Nucleus accumbens (tissue), 56 donors: ENCODE data around the gene GPR146.

Source experiments
- DNase-seq, 56 donors: peaks; one replicate each; lab custom pipeline; 2025; lab: John Stamatoyannopoulos, UW

Gene GPR146

DNA sequence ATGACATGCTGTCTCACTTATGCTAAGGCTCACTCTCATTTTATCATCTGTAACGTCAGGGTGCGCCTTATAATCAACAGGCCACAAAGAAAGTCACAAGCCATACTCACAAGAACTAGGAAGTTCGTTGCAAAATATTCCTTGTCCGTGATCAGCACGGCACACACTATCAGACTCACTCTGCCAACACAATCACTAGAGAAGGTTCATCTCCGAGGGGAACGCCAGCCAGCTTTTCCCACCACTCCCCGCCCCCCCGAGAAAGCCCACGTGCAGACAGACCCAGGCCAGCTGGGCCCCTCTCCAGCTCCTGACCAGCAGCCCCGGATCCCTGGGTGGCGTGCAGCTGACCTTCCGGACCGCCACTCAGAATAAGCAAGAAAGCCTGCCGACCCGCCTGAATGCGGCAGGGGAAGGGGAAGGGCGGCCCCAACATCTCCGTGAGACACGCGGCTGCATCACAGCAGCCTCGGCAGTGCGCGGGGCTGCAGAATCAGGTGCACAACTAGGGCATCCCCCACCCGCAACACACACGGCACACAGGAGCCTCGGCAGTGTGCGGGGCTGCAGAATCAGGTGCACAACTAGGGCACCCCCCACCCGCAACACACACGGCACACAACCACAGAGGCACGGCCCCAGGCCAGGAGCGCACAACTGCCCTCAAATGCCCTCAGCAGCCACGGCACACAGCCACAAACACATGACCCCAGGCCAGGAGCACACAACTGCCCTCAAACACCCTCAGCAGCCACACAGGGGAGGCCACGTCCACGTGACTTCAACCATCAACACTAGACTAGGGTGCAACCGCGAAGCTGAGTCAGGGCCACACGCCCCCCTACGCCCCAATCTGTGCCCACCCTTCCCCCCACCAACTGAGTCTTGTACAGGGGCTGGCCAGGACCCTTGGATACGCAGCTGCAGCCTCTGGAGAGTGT, 2.5 kb upstream of the GPR146 start:
- no peak for DNase-seq

DNA sequence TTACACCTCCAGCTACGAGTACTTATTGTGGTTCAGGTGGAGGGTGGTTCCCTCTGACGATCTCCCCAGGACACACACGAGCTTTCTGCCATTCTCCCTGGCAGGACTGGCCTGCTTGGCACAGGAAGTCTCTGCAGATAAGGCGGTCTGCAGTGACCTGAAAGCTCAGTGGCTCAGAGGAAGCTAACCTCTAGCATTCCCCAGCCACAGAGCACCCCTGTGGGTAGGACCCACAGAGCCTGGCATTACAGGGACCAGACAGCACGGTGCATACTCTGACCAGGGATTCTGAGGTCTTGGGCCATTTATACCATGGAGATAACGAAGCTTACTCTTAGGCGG, 1.9 kb upstream of the GPR146 start:
- no peak for DNase-seq

- DNase-seq = no peak
Observed at GRCh38 chr7:1043552-1044188, 676 bp upstream of the GPR146 start.

DNA sequence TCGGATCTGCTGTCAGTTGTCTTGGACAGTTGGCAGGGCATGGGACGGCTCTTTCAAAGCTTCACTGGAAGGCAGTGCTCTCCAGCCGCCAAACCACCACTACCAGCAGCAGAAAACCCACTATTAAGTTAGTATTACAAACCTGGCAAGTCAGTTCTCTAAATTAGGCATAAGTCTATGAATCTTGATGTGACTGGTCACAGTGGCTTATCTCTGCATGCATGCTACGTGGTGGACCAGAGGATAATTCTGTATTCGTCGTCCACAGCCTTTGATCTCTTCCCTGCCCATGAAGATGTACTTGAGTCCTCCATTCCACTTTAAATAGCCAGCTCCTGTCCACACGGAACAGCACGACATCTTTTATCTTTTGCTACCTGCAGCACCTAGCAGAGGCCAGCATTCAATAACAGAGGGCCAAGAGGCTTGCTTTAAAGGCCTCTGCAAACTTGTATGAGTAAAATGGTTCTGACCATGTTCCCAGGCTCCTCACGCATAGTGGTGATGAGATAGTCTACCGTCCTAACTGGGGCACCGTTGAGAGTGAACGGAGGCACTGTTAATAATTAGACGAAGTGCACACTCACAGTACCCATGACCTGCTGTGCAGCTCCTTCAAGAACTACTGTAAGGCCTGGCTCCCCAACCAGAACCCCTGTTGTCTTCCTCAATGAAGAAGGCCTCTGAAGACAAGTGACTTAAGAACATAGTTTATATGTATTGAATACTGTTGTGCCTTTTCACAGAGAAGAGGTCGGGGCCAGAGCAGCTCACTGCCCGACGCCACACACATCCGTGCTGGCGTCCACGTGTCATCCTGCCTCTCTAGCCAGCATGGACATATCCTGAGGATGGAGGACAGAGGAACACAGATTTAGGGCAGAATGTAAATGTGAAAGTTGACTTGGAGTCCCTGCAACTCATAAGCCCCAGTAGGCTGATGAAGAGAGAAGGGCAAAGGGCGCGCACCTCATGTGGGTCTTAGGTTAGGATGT, 1.0 kb downstream of the GPR146 start:
- no peak for DNase-seq

- no peak for DNase-seq
Observed at GRCh38 chr7:1046722-1047679, 2.7 kb downstream of the GPR146 start.

DNA sequence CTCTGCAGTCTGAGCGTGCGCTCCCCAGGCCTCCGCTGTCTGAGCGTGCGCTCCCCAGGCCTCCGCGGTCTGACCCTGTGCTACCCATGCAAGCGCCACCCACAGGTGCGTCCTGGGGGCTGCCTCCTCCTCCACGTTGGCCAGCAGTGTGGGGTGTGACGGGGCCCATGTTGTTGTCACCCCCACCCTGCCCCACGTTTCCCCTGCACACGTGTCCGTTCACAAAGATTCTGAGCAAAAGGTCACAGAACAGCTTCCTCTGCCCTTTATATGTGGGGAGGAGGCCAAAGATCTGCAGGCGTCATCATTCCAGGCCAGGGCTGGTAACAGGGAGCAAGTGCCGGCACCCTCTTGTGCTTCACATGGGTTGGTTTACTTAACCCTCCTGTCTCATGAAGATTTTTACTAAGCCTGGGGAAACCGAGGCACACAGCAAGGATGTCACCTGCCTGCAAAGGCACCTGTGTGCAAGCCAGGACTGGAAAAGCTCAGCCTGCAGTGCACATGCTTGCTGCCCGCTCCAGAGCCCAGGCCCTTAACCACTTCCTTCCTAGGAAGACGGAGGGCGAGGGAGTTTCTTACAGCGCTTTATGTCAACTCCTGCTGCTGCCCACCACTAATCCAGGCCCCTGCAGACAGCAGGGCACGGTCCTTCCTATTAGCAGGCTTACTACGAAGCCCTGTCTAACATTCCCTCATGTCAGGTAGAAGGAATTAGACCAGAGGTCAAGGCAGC, 4.8 kb downstream of the GPR146 start:
- DNase-seq = no peak

DNA sequence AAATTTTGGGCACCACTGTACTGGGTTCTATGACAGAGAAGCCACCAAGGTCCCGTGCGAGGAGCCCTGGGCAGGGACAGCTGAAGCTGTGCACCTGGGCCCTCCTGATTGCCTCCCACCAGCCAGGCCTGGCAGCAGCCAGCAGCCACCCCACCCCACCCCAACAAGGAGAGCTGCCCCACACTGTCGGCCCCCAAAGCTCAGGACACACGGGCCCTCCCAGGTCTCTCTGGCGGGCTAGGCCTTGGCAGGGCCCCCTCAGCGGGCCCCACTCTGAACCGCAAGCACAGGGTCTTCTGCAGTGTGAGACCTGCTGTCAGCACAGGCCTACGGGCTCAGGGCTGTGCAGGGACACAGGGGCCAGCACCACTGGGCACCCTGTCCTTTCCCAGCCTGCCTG, 5.5 kb downstream of the GPR146 start:
- no peak for DNase-seq

DNA sequence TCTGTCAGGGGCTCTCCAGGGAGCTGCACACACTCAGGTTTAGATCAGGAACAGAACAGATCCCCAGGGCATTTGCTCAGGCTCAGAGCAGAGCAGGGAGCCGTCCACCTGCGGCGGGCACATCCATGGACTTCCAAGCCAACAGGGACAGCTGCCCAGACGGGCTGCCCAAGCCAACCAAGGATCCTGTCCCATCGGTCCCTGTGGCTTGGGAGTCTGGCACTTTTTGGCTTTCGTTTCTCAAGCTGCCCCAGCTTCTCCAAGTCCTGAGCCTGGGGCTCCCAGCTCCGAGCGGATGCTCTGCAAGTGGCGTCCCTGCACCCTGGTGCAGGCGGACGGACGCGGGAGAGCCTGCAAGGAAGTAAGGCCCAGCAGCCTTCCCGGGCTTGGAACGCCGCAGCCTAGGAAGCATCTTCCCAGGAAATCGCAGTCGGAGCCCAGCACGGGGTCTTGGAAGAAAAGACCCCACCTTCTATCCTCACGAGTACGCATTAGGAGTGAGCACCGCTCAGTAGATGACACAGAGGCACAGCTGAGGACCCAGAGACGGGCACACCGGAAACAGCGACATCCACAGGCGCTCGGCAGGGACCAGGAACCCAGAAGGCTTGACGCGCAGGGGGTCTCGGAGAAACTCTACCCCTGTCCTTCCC, 6.0 kb downstream of the GPR146 start:
- DNase-seq = peak in 1 of 56 donors; percentile 23

DNA sequence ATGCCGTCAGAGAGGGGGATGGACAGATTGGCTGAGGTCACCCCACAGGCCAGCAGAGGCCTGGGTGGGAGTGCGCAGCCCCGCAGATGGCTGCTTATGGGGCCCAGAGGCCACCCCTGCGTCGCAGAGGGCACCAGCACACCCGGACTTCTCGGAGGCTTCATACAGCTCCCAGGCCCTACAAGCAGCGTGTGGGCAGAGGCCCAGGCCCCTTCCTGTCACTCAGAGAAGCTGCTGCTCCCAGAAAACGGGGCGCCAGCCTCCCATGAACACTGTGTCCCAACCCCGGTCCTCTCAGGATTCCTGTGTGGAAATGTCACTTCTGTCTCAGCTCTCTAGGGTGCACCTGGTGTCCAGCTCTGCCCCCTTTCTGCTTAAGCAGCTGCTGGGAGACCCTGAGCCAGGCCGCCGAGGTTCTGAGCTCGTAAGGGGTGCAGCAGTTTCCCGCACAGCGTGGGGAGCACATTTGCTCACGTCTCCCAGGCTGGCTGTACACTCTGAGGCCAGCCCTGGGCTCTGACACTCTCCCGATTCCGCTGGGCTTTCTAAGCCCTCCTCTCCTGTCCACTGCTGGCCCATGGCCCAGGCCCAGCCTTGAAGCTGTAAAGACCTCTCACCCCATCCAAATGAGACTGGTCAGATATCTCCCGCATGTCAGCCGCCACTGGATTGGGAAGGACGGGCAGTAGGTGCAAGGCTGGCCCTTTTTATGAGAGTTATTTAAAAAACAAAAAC, 6.8 kb downstream of the GPR146 start:
- no peak for DNase-seq

- DNase-seq = peak in 7 of 56 donors; percentile 9 to 53 (median 27)
Observed at GRCh38 chr7:1052031-1052818, 7.9 kb downstream of the GPR146 start.

DNA sequence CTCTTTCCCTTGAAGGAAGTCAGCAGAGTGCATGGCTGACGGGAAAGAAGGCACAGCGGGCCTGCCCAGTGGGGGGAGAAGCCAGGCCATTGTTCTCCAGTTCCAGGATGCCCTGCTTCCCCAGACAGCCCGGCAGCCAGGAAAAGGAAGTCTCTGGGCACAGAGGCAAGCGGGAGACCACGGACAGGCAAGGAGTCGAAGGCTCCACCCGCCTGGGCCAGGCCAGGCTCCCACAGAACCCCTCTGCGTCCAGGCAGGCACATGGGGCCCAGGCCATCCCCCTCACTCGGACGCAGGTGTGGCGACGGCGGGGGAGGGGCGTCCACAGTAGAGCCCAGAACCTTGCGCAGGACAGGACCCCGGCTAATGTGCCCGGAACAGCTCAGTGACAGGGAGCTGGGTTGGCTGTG, 8.7 kb downstream of the GPR146 start:
- peak in 2 of 56 donors; percentile 20 to 47 for DNase-seq

DNA sequence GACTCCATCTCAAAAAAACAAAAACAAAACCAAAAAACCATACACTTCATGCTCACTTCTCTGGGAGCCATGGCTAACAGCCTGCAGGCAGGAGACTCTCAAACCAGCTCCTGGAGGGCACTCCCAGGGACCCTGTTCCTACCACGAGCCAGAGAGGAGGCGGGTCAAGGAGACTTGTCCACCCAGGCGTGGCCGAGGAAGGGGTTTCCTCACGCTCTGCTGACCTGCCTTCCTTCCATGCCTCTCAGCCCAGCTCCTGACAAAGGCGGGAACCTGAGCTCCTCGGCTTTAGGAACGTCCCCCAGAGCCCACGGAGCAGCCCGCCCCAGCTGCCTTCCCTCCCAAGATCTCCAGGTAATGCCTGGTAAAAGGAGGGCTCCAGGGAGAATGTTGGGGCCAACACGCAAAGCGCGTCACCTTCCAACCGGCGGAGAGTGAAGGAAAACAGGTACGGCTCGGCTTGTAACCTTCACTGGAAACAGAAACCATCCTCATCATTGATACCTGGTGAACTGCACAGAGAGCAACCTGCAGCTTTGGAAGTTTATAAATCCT, 9.5 kb downstream of the GPR146 start:
- no peak for DNase-seq

DNA sequence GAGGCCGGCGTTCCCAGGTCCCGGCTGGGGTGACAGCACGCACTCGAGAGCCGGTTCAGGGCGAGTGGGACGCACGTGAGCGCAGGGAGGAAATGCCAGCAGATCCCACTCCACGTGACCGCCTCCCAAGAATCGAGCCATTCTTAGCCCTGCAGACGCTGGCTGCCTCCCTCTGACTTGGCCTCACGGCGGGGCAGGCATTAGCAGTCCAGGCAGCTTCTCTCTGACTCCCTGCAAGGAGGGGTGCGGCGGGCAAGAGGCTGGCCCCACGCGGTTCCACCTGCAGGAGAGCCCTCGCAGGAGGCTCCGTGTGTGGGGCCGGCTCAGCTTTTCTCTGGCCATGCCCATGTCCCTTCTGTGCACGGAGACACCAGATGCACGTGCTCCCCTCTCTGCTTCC, 10.1 kb downstream of the GPR146 start:
- DNase-seq = peak in 50 of 56 donors; percentile 22 to 80 (median 64)

- DNase-seq = peak in 51 of 56 donors; percentile 18 to 80 (median 60)
Observed at GRCh38 chr7:1054861-1055450, 10.6 kb downstream of the GPR146 start.

DNA sequence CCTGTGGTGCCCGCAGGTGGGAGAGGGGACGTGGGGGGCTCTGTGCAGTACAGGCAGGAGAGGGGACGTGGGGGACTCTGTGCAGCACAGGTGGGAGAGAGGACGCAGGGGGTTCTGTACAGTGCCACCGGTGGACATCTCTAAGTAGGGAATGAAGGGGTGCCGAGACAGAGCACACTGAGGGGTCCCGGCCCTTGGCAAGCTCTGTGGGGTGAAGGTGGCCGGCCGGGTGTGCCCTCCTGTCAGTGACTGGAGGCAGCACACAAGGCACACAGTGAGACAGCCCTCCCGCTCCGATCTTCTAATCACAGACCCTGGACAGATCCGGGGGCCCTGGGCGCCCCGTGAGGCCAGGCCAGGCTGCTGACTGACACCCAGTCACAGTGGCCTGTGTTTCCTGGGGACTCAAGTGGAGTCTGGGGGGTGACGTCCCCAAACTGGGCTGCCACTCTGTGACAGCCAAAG, 11.2 kb downstream of the GPR146 start:
- DNase-seq = no peak
